ENCODE measurements around the gene ZNF184. TPM values are rescaled to one million over a fixed set of nuclear protein-coding genes. Genes with fewer than 3 reads are reported as not detected.

Gene ZNF184
- total and polyA plus RNA-seq, 9 of the 15 experiments (the other 6 are each of a cell fraction or from before 2014, with no cell fraction given) = 7.6 to 22.2 (median 12.8) TPM

DNA sequence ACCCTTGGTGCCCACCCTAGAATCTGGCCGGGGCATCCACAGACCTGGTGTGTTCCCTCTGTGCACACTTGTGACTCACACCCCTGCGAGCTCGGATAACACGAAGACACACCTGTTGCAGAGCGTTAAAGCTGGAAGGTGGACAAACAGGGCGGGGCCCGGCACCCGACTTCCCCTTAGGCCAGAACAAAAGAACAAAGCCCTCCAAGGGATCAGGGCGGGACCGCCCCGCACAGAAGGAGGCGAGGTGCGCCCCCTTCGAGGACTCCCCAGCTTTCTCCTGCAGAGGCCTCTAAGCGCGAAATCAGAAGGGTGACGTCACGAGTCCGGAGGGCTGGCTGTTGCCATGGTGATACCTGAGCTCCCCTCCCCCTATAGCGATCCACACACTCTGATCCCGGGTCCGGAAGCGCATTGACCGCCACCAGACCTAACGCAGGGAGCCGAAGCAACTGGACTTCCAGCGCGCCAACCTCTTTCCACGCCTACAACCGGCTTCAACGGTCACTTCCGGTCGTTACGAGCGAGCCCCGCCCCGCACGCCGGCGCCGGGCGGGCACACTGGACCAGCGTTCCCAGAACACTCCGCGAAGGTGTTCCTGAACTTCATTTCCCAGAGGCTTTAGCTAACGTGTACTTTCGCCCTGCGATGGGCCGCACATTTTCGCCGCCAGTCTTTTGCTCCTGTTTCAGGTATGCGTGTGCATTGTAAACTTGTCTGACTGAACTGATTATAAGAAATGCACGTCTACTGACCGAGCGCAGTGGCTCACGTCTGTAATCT lies at the start of gene ZNF184 (continued):
- TF ChIP-seq, protein P1, sequence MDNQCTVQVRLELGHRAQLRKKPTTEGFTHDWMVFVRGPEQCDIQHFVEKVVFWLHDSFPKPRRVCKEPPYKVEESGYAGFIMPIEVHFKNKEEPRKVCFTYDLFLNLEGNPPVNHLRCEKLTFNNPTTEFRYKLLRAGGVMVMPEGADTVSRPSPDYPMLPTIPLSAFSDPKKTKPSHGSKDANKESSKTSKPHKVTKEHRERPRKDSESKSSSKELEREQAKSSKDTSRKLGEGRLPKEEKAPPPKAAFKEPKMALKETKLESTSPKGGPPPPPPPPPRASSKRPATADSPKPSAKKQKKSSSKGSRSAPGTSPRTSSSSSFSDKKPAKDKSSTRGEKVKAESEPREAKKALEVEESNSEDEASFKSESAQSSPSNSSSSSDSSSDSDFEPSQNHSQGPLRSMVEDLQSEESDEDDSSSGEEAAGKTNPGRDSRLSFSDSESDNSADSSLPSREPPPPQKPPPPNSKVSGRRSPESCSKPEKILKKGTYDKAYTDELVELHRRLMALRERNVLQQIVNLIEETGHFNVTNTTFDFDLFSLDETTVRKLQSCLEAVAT (IDR thresholded peaks at IDR 0.05) = peak in 1 of 2 experiments; percentile 32; a peak in 2 of 4 replicates
- TF ChIP-seq SETDB1 (IDR thresholded peaks at IDR 0.05; ENCODE audit: low read length) (no peak), SAFB2 (IDR thresholded peaks at IDR 0.05; ENCODE audit: borderline replicate concordance, low read depth, low read length, severe bottlenecking) (no peak), PRPF4 (IDR thresholded peaks at IDR 0.05; ENCODE audit: insufficient read depth, low read depth, low read length, poor library complexity, severe bottlenecking) (no peak), PTBP1 (IDR thresholded peaks at IDR 0.05; ENCODE audit: low read depth, low read length) (no peak), KDM1A (IDR thresholded peaks at IDR 0.05) (0 out of 4 replicates have a peak, but pooled peaks of 1 of the 2 experiments have one; percentile 18), SREBF2 (CRISPR knock-in tag; IDR thresholded peaks at IDR 0.05) (peak; percentile 87; the same call in 1 of the 2 replicates), CREB1 (IDR thresholded peaks at IDR 0.05) (peak; percentile 62), CREB1 (CRISPR knock-in tag; IDR thresholded peaks at IDR 0.05) (peak; percentile 84), POLR2G (IDR thresholded peaks at IDR 0.05; ENCODE audit: low read depth, low read length) (peak; percentile 97), RBM34 (IDR thresholded peaks at IDR 0.05; ENCODE audit: borderline replicate concordance, insufficient read depth, low read length) (no peak), GTF2E2 (tag; IDR thresholded peaks at IDR 0.05) (peak; percentile 71; the same call in 1 of the 2 replicates), RBM39 (optimal IDR thresholded peaks at IDR 0.05; ENCODE audit: low read depth, low read length) (peak; percentile 90), KLF1 (tag; IDR thresholded peaks at IDR 0.05) (peak; percentile 78; the same call in 1 of the 2 replicates), FOSL1 (tag; conservative IDR thresholded peaks at IDR 0.05) (peak; percentile 82), BMI1 (IDR thresholded peaks at IDR 0.05; ENCODE audit: low read length) (peak; percentile 90), CSDE1 (IDR thresholded peaks at IDR 0.05) (peak in 1 of 2 experiments; percentile 96; a peak in 2 of 4 replicates), HMGN3 (IDR thresholded peaks at IDR 0.05; ENCODE audit: borderline replicate concordance, extremely low read depth, insufficient read length, low read depth, low read length) (peak; percentile 94)
- TF ChIP-seq, protein P2, sequence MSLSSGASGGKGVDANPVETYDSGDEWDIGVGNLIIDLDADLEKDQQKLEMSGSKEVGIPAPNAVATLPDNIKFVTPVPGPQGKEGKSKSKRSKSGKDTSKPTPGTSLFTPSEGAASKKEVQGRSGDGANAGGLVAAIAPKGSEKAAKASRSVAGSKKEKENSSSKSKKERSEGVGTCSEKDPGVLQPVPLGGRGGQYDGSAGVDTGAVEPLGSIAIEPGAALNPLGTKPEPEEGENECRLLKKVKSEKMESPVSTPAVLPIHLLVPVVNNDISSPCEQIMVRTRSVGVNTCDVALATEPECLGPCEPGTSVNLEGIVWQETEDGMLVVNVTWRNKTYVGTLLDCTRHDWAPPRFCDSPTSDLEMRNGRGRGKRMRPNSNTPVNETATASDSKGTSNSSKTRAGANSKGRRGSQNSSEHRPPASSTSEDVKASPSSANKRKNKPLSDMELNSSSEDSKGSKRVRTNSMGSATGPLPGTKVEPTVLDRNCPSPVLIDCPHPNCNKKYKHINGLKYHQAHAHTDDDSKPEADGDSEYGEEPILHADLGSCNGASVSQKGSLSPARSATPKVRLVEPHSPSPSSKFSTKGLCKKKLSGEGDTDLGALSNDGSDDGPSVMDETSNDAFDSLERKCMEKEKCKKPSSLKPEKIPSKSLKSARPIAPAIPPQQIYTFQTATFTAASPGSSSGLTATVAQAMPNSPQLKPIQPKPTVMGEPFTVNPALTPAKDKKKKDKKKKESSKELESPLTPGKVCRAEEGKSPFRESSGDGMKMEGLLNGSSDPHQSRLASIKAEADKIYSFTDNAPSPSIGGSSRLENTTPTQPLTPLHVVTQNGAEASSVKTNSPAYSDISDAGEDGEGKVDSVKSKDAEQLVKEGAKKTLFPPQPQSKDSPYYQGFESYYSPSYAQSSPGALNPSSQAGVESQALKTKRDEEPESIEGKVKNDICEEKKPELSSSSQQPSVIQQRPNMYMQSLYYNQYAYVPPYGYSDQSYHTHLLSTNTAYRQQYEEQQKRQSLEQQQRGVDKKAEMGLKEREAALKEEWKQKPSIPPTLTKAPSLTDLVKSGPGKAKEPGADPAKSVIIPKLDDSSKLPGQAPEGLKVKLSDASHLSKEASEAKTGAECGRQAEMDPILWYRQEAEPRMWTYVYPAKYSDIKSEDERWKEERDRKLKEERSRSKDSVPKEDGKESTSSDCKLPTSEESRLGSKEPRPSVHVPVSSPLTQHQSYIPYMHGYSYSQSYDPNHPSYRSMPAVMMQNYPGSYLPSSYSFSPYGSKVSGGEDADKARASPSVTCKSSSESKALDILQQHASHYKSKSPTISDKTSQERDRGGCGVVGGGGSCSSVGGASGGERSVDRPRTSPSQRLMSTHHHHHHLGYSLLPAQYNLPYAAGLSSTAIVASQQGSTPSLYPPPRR (CRISPR knock-in tag; IDR thresholded peaks at IDR 0.05; ENCODE audit: borderline replicate concordance) = peak; percentile 66; the same call in 1 of the 2 replicates
- TF ChIP-seq, protein P3, sequence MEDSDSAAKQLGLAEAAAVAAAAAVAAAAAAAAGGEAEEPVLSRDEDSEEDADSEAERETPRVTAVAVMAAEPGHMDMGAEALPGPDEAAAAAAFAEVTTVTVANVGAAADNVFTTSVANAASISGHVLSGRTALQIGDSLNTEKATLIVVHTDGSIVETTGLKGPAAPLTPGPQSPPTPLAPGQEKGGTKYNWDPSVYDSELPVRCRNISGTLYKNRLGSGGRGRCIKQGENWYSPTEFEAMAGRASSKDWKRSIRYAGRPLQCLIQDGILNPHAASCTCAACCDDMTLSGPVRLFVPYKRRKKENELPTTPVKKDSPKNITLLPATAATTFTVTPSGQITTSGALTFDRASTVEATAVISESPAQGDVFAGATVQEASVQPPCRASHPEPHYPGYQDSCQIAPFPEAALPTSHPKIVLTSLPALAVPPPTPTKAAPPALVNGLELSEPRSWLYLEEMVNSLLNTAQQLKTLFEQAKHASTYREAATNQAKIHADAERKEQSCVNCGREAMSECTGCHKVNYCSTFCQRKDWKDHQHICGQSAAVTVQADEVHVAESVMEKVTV (CRISPR knock-in tag; IDR thresholded peaks at IDR 0.05) = 0 out of 2 replicates have a peak, but pooled peaks have one; percentile 13

Measured in K562 (cell line).